Glutamatergic neuron (in vitro differentiated cells): Measurements from ENCODE around the gene NKX1-1. TPM values are rescaled to one million over a fixed set of nuclear protein-coding genes. Genes with fewer than 3 reads are reported as not detected.
A peak's percentile ranks its signal among the peaks of the same experiment; 100 is the strongest.

Experiments used
- DNase-seq: peaks from one replicate; pipeline ENCODE4 v3.0.0; 2022
- H3K27ac Mint-ChIP-seq: one replicate; pipeline ENCODE4 v1.8.0; 2020; ENCODE audit warnings: mild to moderate bottlenecking, mixed read lengths, inconsistent platforms; ENCODE audit not compliant: unreplicated experiment
- H3K27me3 Mint-ChIP-seq: one replicate; pipeline ENCODE4 v1.8.0; 2020; ENCODE audit warnings: mild to moderate bottlenecking, moderate library complexity, mixed read lengths, inconsistent platforms; ENCODE audit not compliant: unreplicated experiment
- H3K36me3 Mint-ChIP-seq: one replicate; pipeline ENCODE4 v1.8.0; 2020; ENCODE audit warnings: mild to moderate bottlenecking, mixed read lengths, inconsistent platforms; ENCODE audit not compliant: unreplicated experiment
- H3K4me1 Mint-ChIP-seq: one replicate; pipeline ENCODE4 v1.8.0; 2020; ENCODE audit warnings: mild to moderate bottlenecking, low read depth, mixed read lengths, inconsistent platforms; ENCODE audit not compliant: unreplicated experiment
- H3K4me3 Mint-ChIP-seq: one replicate; pipeline ENCODE4 v1.8.0; 2020; ENCODE audit warnings: mild to moderate bottlenecking, mixed read lengths, inconsistent platforms; ENCODE audit not compliant: unreplicated experiment
- H3K9me3 Mint-ChIP-seq: one replicate; pipeline ENCODE4 v1.8.0; 2020; ENCODE audit warnings: mild to moderate bottlenecking, moderate library complexity, mixed read lengths, inconsistent platforms; ENCODE audit not compliant: unreplicated experiment
- total RNA-seq: library from RNA; stranded (reverse); fragmentation: NEBNext Ultra II Directional; extraction: Animal tissue kit (Norgen Biotek cat#: 25700); gene quantifications from one replicate; pipeline ENCODE4 v1.2.1, GENCODE V29; 2021; ENCODE audit not compliant: unreplicated experiment
- TF ChIP-seq, protein P1 (sequence below): fragments of 200-600 bp; sonication (generic); IDR thresholded peaks from one replicate; pipeline ENCODE4 v1.5.0; 2021; ENCODE audit not compliant: partially characterized antibody, unreplicated experiment

The NKX1-1 gene
- total RNA-seq, 1 donor from 2014 or later: not detected

DNA sequence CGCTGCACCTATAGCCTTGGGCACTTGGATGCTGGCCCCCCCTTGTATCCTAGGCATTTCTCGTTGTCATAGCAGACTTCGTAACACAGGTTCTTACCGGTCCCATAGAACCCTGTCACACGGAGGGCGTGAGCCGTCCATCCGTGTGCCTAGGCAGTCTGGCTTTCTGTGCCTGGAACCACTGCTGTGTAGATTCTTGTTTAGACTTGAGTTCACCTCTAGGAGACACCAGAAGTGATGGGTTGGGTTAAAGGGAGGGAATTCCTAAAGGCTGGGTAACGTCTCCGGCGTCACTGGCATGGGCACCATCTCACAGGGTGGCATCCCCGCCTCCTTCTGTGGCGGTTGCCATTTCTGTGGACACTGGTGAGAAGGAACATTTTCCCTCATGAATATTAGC is 13.5 kb upstream of the NKX1-1 start:
- no peak overlapping the region for H3K4me3 Mint-ChIP-seq
- peaks cover 7% of the 10 kb centered on the region for H3K4me1 Mint-ChIP-seq
- peaks cover 9% of the 10 kb centered on the region for H3K27me3 Mint-ChIP-seq
- no peaks in the 10 kb centered on the region for H3K36me3 Mint-ChIP-seq
- no peak overlapping the region for H3K27ac Mint-ChIP-seq
- no peak for DNase-seq
- H3K9me3 Mint-ChIP-seq: peaks cover 8% of the 10 kb centered on the region
- TF ChIP-seq, protein P1, sequence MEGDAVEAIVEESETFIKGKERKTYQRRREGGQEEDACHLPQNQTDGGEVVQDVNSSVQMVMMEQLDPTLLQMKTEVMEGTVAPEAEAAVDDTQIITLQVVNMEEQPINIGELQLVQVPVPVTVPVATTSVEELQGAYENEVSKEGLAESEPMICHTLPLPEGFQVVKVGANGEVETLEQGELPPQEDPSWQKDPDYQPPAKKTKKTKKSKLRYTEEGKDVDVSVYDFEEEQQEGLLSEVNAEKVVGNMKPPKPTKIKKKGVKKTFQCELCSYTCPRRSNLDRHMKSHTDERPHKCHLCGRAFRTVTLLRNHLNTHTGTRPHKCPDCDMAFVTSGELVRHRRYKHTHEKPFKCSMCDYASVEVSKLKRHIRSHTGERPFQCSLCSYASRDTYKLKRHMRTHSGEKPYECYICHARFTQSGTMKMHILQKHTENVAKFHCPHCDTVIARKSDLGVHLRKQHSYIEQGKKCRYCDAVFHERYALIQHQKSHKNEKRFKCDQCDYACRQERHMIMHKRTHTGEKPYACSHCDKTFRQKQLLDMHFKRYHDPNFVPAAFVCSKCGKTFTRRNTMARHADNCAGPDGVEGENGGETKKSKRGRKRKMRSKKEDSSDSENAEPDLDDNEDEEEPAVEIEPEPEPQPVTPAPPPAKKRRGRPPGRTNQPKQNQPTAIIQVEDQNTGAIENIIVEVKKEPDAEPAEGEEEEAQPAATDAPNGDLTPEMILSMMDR: no peak

DNA sequence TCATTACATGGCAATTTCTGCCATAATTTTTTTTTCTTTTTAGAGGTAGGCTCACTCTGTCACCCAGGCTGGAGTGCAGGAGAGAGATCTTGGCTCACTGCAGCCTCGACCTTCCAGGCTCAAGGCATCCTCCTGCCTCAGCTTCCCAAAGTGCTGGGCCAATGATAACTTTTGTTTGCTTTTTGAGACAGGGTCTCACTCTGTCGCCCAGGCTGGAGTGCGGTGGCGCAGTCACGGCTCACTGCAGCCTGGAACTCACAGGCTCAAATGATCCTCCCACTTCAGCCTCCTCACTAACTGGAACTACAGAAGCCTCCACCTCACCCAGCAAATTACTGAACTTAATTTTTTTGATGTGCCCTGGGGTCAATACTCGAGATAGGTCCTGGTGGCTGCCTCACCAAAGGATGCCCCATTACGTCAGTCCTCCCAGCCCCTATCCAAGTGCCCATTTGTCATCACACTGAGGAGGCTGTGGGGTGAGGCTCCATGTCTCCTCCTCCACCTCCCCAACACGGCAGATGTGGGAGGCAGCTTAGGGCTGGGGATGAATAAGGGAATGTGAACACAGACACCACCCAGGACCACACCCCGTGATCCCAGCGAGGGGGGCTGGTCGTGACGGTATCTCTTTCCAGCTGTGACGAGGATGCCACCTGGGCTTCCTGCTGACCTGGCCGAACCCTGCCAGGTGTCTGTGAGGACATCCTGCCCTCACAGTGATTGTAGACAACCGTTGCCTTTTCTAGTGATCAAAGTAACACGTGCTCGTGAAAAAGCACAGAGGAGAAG is 12.4 kb upstream of the NKX1-1 start:
- H3K27me3 Mint-ChIP-seq: peaks cover 10% of the 10 kb centered on the region
- H3K9me3 Mint-ChIP-seq: peaks cover 9% of the 10 kb centered on the region
- DNase-seq: no peak
- H3K4me3 Mint-ChIP-seq: no peak overlapping the region
- no peak overlapping the region for H3K27ac Mint-ChIP-seq
- TF ChIP-seq, protein P1: no peak
- peaks cover 7% of the 10 kb centered on the region for H3K4me1 Mint-ChIP-seq
- H3K36me3 Mint-ChIP-seq: no peaks in the 10 kb centered on the region

DNA sequence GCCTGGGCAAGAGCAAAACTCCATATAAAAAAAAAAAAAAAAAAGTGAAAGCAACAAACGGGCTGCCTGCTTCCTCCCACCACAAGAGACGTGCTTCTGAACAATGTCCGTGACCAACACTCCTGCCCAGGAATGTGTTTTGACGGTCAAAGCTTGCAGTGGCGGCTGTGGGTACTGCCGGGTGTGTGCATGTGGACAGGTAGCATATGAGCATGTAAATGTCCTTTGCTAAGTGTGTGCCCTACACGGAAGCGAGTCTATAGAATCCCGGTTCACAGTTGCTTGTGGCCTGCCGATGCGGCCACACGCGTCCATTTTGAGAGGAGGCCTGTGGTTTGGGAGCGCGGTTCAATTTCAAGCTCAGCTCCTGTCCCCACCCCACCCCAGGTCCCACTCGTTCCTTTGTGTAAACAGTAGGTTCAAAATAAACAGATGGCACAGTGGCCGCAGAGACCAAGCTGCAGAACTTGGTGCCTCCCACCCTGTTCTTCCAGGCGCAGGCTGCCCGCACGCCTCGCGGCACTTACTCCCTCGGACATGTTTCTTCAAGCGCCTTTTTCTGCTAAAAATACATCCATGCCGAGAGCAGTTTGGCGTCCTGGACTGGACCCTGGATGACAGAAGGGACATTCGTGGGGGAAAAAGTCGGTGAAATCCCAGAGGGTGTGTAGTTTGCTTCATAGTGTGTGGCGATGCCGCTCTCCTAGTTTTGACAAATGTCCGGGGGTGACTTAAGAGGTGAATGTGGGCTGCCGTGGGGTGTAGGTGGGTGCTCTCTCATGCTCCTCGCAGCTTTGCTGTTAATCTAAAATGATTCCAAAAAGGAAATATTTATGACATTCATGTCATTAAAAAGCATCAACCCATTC is 11.5 kb upstream of the NKX1-1 start:
- H3K4me1 Mint-ChIP-seq: peaks cover 7% of the 10 kb centered on the region
- H3K4me3 Mint-ChIP-seq: no peak overlapping the region
- H3K27me3 Mint-ChIP-seq: peaks cover 13% of the 10 kb centered on the region
- DNase-seq: no peak
- no peak overlapping the region for H3K27ac Mint-ChIP-seq
- H3K36me3 Mint-ChIP-seq: no peaks in the 10 kb centered on the region
- TF ChIP-seq, protein P1: peak; percentile 25
- peaks cover 10% of the 10 kb centered on the region for H3K9me3 Mint-ChIP-seq

DNA sequence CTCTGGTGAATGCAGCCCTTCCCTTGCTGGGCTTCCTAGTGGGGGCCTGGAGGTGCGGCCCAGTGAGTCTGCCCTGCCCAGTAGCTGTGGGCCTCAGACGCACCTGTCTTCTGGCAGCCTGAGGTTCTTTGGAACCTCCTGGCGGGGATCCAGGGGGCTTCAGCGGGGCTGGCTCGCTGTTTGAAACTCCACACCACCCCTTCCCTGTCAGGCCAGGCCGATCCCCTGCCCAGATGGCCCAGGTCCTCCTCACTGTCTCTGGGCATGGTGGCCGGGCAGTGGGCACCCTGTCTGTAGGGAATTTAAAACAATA is 10.7 kb upstream of the NKX1-1 start:
- peaks cover 21% of the 10 kb centered on the region for H3K27me3 Mint-ChIP-seq
- TF ChIP-seq, protein P1: no peak
- H3K4me3 Mint-ChIP-seq: no peak overlapping the region
- peaks cover 7% of the 10 kb centered on the region for H3K4me1 Mint-ChIP-seq
- no peaks in the 10 kb centered on the region for H3K36me3 Mint-ChIP-seq
- H3K27ac Mint-ChIP-seq: no peak overlapping the region
- no peak for DNase-seq
- peaks cover 12% of the 10 kb centered on the region for H3K9me3 Mint-ChIP-seq
